Heart left ventricle (tissue), 13 donors: ENCODE measurements around the gene ZEB2.

ENCODE experiments used
- CTCF ChIP-seq, 12 donors: fragments of 200-600 bp; sonication (generic) in 4 of 12; IDR thresholded peaks; one replicate each; pipeline versions ENCODE4 v1.5.0 to v1.8.0; 2018 to 2022; ENCODE audit warnings: antibody characterized with exemption in 12 of 12, mild to moderate bottlenecking in 5 of 12
- POLR2A ChIP-seq, 2 donors: fragments of 450-650 bp; IDR thresholded peaks; one replicate each; pipeline ENCODE4 v1.6.1; 2017; ENCODE audit warnings: antibody characterized with exemption in 2 of 2, mild to moderate bottlenecking in 2 of 2, moderate library complexity in 2 of 2
- donor health status: ischemic (EF 13 %, LVEDD 7.1; RV severe dilation, severe dysfunction).
- donor health status: DM: no; HTN: yes; CAD: no.
- donor health status: DM: no; HTN: no; CAD: no.
- donor health status: ischemic (EF 25% LVEDD 6.9; RV normal size, moderate dysfunction).
- donor health status: ischemic (EF 25% LVEDD 5.7; RV mildly dilated, moderate dysfunction).
- donor health status: ischemic (EF 35%, LVEDD 5.7; RV mildly dilated, moderate dysfunction).
- donor health status: nonischemic (EF 11% LVEDD 7.7; RV severe dilation, severe dysfunction).
- donor health status: DM: yes; HTN: yes; CAD: no.
- donor health status: PGD.
- donor health status: ischemic (EF 29% LVEDD 5.4; RV normal size, mild dysfunction).
- donor health status: nonischemic (EF 23%, LVEDD 6.1; RV moderate dilation, normal function).

- no peak for TF ChIP-seq CTCF (IDR thresholded peaks at IDR 0.05)
- TF ChIP-seq POLR2A (IDR thresholded peaks at IDR 0.05) = no peak
Observed at GRCh38 chr2:144490857-144491256, 29.1 kb downstream of the ZEB2 start.
